HepG2 (cell line): ENCODE measurements around the gene CACNA1H.
"Not testable (repeated sequence)": the region's sequence is repeated elsewhere in the genome, so short reads cannot be mapped to it uniquely, and the experiment has no call there.

Experiments
- BRD4 ChIP-seq: sonication (generic); formaldehyde crosslinking; IDR thresholded peaks from 2 replicates; pipeline ENCODE4 v1.4.0; 2020; ENCODE audit warnings: missing genetic modification reagents
- CTCF ChIP-seq: sonication (generic); formaldehyde crosslinking; IDR thresholded peaks from 2 replicates; pipeline ENCODE4 v1.5.0; 2020; ENCODE audit warnings: mild to moderate bottlenecking, missing genetic modification reagents, moderate library complexity
- E2F1 ChIP-seq: sonication (generic); formaldehyde crosslinking; IDR thresholded peaks from 2 replicates; pipeline ENCODE4 v1.5.0; 2020; ENCODE audit warnings: missing genetic modification reagents
- EP300 ChIP-seq, 3 experiments: sonication (generic) in 1 of 3; formaldehyde crosslinking in 1 of 3; IDR thresholded peaks; 2 replicates each; pipeline versions ENCODE4 v1.5.1 to v1.6.1; 2011 to 2020; ENCODE audit warnings: low read depth in 2 of 3, low read length in 2 of 3, borderline replicate concordance in 1 of 3, improper control_type of control experiment in 1 of 3, mild to moderate bottlenecking in 1 of 3, missing genetic modification reagents in 1 of 3, moderate library complexity in 1 of 3
- FOXA1 ChIP-seq, 2 experiments: fragments of 450-650 bp in 1 of 2; sonication (generic) in 1 of 2; formaldehyde crosslinking in 1 of 2; IDR thresholded peaks; 2 replicates each; pipeline versions ENCODE4 v1.4.0 to v1.6.1; 2016 to 2020; ENCODE audit warnings: missing genetic modification reagents in 1 of 2
- POLR2A ChIP-seq, 2 experiments: IDR thresholded peaks; 2 replicates each; pipeline ENCODE4 v1.6.1; 2011; ENCODE audit warnings: low read depth in 2 of 2, low read length in 2 of 2, mild to moderate bottlenecking in 1 of 2, moderate library complexity in 1 of 2; ENCODE audit not compliant: insufficient read depth in 1 of 2
- RNF219 ChIP-seq: sonication (generic); formaldehyde crosslinking; IDR thresholded peaks from 2 replicates; pipeline ENCODE4 v1.5.0; 2020; ENCODE audit warnings: mild to moderate bottlenecking, missing genetic modification reagents
- TF ChIP-seq, protein P1 (sequence below), 2 experiments: sonication (generic) in 1 of 2; formaldehyde crosslinking in 1 of 2; IDR thresholded peaks; 2 replicates each; pipeline versions ENCODE4 v1.4.0 to v1.6.1; 2018 to 2020; ENCODE audit warnings: missing genetic modification reagents in 2 of 2, borderline replicate concordance in 1 of 2, low read depth in 1 of 2, mild to moderate bottlenecking in 1 of 2, missing biosample characterization in 1 of 2
- TF ChIP-seq, protein P2 (sequence below): sonication (generic); formaldehyde crosslinking; IDR thresholded peaks from 2 replicates; pipeline ENCODE4 v1.4.0; 2020; ENCODE audit warnings: mild to moderate bottlenecking, missing genetic modification reagents

- not testable (repeated sequence) for TF ChIP-seq EP300 (IDR thresholded peaks at IDR 0.05; ENCODE audit: low read depth in 2 of 2, low read length in 2 of 2); EP300 (CRISPR knock-in tag; IDR thresholded peaks at IDR 0.05; ENCODE audit: borderline replicate concordance); BRD4; POLR2A (IDR thresholded peaks at IDR 0.05; ENCODE audit: insufficient read depth in 1 of 2, low read depth in 2 of 2, low read length in 2 of 2); E2F1; RNF219 (CRISPR knock-in tag); FOXA1 (IDR thresholded peaks at IDR 0.05); FOXA1 (CRISPR knock-in tag; IDR thresholded peaks at IDR 0.05); CTCF (CRISPR knock-in tag)
- TF ChIP-seq, protein P1, sequence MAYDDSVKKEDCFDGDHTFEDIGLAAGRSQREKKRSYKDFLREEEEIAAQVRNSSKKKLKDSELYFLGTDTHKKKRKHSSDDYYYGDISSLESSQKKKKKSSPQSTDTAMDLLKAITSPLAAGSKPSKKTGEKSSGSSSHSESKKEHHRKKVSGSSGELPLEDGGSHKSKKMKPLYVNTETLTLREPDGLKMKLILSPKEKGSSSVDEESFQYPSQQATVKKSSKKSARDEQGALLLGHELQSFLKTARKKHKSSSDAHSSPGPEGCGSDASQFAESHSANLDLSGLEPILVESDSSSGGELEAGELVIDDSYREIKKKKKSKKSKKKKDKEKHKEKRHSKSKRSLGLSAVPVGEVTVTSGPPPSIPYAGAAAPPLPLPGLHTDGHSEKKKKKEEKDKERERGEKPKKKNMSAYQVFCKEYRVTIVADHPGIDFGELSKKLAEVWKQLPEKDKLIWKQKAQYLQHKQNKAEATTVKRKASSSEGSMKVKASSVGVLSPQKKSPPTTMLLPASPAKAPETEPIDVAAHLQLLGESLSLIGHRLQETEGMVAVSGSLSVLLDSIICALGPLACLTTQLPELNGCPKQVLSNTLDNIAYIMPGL (CRISPR knock-in tag; IDR thresholded peaks at IDR 0.05; ENCODE audit: borderline replicate concordance in 1 of 2, low read depth in 1 of 2): not testable (repeated sequence)
- TF ChIP-seq, protein P2, sequence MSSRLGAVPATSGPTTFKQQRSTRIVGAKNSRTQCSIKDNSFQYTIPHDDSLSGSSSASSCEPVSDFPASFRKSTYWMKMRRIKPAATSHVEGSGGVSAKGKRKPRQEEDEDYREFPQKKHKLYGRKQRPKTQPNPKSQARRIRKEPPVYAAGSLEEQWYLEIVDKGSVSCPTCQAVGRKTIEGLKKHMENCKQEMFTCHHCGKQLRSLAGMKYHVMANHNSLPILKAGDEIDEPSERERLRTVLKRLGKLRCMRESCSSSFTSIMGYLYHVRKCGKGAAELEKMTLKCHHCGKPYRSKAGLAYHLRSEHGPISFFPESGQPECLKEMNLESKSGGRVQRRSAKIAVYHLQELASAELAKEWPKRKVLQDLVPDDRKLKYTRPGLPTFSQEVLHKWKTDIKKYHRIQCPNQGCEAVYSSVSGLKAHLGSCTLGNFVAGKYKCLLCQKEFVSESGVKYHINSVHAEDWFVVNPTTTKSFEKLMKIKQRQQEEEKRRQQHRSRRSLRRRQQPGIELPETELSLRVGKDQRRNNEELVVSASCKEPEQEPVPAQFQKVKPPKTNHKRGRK (CRISPR knock-in tag): not testable (repeated sequence)
These were observed 75.3 kb downstream of the CACNA1H start for GRCh38 chr16:1228227-1228626.
